MM.1S (cell line): Measurements from ENCODE around the gene ME2.

Source experiments
- CTCF ChIP-seq: fragments of 300-600 bp; sonication (generic); IDR thresholded peaks from 2 replicates; pipeline ENCODE4 v1.5.1; 2016; ENCODE audit warnings: antibody characterized with exemption, low read length, mixed read lengths
- EZH2 ChIP-seq: fragments of 300-600 bp; sonication (generic); optimal IDR thresholded peaks from 2 replicates; pipeline ENCODE3; 2017; ENCODE audit warnings: low read depth, mild to moderate bottlenecking, antibody characterized with exemption, low read length, mixed read lengths

GRCh38 chr18:50902797-50903196 lies 23.9 kb downstream of the ME2 start:
- TF ChIP-seq CTCF (no peak), EZH2 (no peak)
